GM12873 (cell line): ENCODE measurements around the gene NEK9.

Source experiments
- TF ChIP-seq, protein P1 (sequence below): IDR thresholded peaks from 2 replicates; pipeline ENCODE4 v1.5.1; 2012; ENCODE audit warnings: low read depth, mild to moderate bottlenecking, moderate library complexity, low read length, control low read depth; ENCODE audit not compliant: insufficient read depth; ENCODE audit errors: missing control alignments

NEK9 gene

DNA sequence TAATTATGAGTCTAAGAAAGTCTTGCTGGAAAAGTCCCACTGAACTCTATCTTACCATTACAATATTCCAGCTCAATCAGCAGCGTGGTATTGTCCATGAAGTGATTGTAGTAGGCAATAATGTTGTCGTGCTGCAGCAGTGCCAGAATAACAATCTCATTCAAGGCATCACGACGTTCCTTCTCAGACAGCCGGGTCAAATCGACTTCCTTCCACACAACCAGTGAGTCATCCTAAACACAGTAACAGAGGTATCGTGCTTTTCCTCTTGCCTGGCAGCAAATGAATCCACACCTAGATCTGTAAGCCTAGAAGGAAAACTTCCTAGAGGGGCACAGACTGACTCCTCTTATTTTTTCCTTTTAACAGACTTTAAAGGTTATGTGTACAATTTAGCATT is 2.9 kb downstream of the NEK9 start:
- TF ChIP-seq, protein P1, sequence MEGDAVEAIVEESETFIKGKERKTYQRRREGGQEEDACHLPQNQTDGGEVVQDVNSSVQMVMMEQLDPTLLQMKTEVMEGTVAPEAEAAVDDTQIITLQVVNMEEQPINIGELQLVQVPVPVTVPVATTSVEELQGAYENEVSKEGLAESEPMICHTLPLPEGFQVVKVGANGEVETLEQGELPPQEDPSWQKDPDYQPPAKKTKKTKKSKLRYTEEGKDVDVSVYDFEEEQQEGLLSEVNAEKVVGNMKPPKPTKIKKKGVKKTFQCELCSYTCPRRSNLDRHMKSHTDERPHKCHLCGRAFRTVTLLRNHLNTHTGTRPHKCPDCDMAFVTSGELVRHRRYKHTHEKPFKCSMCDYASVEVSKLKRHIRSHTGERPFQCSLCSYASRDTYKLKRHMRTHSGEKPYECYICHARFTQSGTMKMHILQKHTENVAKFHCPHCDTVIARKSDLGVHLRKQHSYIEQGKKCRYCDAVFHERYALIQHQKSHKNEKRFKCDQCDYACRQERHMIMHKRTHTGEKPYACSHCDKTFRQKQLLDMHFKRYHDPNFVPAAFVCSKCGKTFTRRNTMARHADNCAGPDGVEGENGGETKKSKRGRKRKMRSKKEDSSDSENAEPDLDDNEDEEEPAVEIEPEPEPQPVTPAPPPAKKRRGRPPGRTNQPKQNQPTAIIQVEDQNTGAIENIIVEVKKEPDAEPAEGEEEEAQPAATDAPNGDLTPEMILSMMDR, result no peak

DNA sequence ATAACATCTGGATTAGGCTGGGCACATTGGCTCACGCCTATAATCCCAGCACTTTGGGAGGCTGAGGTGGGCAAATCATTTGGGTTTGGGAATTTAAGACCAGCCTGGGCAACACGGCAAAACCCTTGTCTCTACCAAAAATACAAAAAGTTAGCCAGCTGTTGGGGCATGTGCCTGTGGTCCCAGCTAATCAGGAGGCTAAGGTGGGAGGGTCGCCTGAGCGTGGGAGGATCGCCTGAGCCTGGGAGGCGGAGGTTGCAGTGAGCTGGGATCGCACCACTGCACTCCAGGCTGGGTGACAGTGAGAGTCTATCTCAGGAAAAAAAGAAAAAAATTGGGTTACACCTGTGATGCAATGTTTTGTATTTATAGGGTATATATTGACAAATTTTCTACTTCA is 5.3 kb downstream of the NEK9 start:
- TF ChIP-seq, protein P1, result no peak

DNA sequence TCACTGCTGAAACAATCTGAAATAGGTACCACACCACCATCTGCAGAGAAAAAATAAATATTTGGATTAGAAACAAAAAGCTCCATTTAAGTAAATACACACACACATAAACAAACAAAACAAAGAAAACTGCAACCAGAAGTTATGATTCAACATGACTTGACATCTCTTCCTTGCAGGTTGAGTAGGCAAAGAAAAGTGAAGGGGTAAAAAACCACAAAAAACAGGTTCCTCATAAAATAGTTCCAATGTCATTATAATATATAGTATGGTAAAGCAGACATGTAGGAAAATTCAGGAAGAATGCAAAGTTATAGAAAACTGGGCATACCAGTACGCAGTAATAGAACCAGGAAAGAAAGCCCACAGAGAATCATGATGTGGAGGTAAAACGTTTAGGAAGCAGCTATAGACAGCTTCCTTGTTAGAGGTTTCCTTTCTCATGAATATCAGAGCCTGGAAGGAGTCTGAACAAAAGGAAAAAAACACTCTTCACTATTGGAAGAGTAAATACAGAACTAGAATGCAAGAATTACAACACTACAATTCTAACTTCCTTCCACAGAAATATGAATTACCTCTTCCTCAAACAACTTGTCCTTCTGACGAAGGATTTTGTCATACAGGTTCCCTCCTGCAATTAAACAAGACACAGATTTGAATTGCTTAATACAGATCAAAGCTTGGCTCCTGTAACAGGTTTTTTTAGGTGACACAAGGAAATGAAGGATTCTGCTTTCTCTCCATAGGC is 6.1 kb downstream of the NEK9 start:
- TF ChIP-seq, protein P1, result no peak

DNA sequence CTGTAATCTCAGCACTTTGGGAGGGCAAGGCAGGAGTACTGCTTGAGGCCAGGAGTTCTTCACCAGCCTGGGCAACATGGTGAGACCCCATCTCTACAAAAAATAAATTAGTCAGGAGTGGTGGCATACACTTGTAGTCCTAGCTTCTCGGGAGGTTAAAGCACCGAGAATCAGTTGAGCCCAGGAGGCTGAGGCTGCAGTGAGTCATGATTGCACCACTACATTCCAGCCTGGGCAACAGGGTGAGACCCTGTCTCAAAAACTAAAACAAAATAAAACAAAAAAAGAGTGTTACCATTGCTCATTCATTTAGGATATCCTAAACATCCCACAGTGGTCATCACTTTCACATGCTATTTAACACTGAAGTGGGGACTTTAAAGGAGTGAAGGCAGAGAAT is 7.8 kb downstream of the NEK9 start:
- TF ChIP-seq, protein P1, result no peak

DNA sequence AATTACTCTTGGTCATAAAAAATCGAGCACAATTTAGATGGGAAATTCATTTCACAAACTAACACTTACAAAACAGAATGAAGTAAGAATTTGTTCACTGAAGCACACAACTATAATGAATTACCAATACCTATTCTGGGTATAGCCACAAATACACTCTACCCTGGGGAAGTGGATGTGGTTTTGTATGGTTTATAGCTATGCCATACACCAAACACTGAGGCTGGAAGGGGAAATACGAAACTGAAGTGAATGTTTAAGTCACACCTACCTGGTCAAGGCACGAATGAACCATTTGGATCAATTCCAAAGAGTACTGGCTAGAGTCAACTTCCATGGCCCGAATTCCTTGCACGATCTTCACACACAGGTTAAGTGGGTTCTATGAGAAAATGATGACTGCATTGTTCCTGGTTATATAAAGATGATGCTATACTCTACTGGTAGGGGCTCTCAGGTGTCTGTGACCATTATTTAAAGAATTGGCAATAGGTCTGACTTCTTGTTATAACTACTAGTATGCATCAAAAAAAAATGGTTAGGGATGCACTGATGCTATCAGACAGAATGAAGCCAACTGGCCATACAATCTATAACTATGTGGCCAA is 12.8 kb downstream of the NEK9 start:
- TF ChIP-seq, protein P1, result no peak

DNA sequence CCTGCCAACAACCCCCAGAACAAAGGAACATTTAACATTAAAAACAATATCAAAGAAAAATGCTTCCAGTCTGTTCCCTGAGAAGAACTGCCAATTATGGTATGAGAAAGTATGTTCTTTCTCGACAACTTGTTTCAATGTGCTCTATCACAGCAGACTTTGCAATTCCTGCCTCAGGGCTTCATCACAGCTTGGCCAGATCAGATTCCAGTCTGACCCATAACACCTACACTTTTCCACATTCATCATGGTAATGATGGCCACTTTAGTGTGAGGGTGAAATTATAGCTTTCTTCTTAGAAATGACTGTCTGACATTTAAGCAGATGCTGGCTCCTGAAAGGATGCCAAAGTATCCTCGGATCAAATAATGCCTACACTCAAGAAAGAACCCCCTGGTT is 17.0 kb downstream of the NEK9 start:
- TF ChIP-seq, protein P1, result no peak

DNA sequence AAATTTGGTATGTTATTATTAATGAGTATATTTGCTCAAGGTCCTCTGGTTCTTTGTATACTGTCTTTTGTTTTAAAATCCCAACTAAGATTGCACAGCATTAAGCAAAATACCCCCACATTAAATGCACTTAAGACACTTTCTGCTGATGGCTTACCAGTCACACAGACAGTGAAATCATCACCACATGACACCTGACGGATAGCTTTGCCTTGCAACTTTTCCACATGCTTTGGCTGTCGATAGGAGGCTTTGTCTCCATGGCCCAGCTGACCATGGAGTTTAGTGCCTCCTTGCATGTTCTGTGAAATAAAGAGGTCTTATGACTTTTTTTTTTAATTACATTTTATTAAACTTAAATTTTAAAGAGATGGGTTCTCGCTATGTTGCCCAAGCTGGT is 19.7 kb downstream of the NEK9 start:
- TF ChIP-seq, protein P1, result no peak
